Measurements from ENCODE around the gene PROSER3. TPM values are rescaled to one million over a fixed set of nuclear protein-coding genes. Genes with fewer than 3 reads are reported as not detected.

The PROSER3 gene
- total RNA-seq, 1 donor: 5.8 TPM

Other genes starting within 250 kb of the PROSER3 start
- gene DMKN, start 244.5 kb upstream of the PROSER3 start, total RNA-seq: 24.2 and 30.9 TPM in 2 replicates
- gene SBSN, start 229.9 kb upstream of the PROSER3 start, total RNA-seq: 4.7 and 12.1 TPM in 2 replicates
- gene GAPDHS, start 224.7 kb upstream of the PROSER3 start, total RNA-seq: not detected in 2 replicates
- 93.1 and 98.8 TPM in 2 replicates for gene TMEM147, start 212.6 kb upstream of the PROSER3 start, total RNA-seq
- not detected in 2 replicates for gene ATP4A, start 194.5 kb upstream of the PROSER3 start, total RNA-seq
- not detected in 2 replicates for gene PMIS2, start 172.0 kb upstream of the PROSER3 start, total RNA-seq
- 3.2 and 4.7 TPM in 2 replicates for gene HAUS5, start 145.4 kb upstream of the PROSER3 start, total RNA-seq
- 36.2 and 45.2 TPM in 2 replicates for gene RBM42, start 129.1 kb upstream of the PROSER3 start, total RNA-seq
- gene ETV2, start 116.4 kb upstream of the PROSER3 start, total RNA-seq: 0.29 and 0.36 TPM in 2 replicates
- gene COX6B1, start 109.9 kb upstream of the PROSER3 start, total RNA-seq: 123 and 185 TPM in 2 replicates
- gene UPK1A, start 91.7 kb upstream of the PROSER3 start, total RNA-seq: not detected in 2 replicates
- not detected in 2 replicates for gene ZBTB32, start 53.6 kb upstream of the PROSER3 start, total RNA-seq
- gene KMT2B, start 40.2 kb upstream of the PROSER3 start, total RNA-seq: 6.5 and 6.8 TPM in 2 replicates
- gene IGFLR1, start 15.7 kb upstream of the PROSER3 start, total RNA-seq: 0.72 and 0.88 TPM in 2 replicates
- gene U2AF1L4, start 12.8 kb upstream of the PROSER3 start, total RNA-seq: 5.8 and 8.8 TPM in 2 replicates
- gene PSENEN, start 12.5 kb upstream of the PROSER3 start, total RNA-seq: 8.8 and 11.6 TPM in 2 replicates
- gene LIN37, start 9.6 kb upstream of the PROSER3 start, total RNA-seq: 9.0 and 13.6 TPM in 2 replicates
- 9.1 and 14.5 TPM in 2 replicates for gene HSPB6, start 1.1 kb upstream of the PROSER3 start, total RNA-seq
- gene ARHGAP33, start 17.4 kb downstream of the PROSER3 start, total RNA-seq: 2.2 and 2.4 TPM in 2 replicates
- not detected in 2 replicates for gene PRODH2, start 54.7 kb downstream of the PROSER3 start, total RNA-seq
- gene NPHS1, start 94.3 kb downstream of the PROSER3 start, total RNA-seq: not detected in 2 replicates
- not detected in 2 replicates for gene KIRREL2, start 98.7 kb downstream of the PROSER3 start, total RNA-seq
- 2.1 and 3.6 TPM in 2 replicates for gene APLP1, start 110.4 kb downstream of the PROSER3 start, total RNA-seq
- gene NFKBID, start 142.4 kb downstream of the PROSER3 start, total RNA-seq: 4.4 and 5.8 TPM in 2 replicates
- 0.36 and 1.5 TPM in 2 replicates for gene HCST, start 144.4 kb downstream of the PROSER3 start, total RNA-seq
- gene TYROBP, start 150.1 kb downstream of the PROSER3 start, total RNA-seq: 0.36 TPM in 1 of 2 replicates, not detected in the other
- 4.4 and 6.9 TPM in 2 replicates for gene LRFN3, start 178.2 kb downstream of the PROSER3 start, total RNA-seq
- 15.3 and 21.0 TPM in 2 replicates for gene SDHAF1, start 237.0 kb downstream of the PROSER3 start, total RNA-seq

All from osteoblast (primary cell).